K562 (cell line): Measurements from ENCODE around the gene PDE8B. TPM values are rescaled to one million over a fixed set of nuclear protein-coding genes. Genes with fewer than 3 reads are reported as not detected.

Source experiments
- ATAC-seq: fragments of 200-7000 bp; cut with Tn5 transposase; 3 replicates; pipeline ENCODE4 v1.9.1; 2020; ENCODE audit warnings: moderate library complexity
- BruUV-seq: library from RNA; stranded (reverse); fragments of 400-500 nt; replicated peaks from 2 replicates; lab custom pipeline; 2021; lab: Mats Ljungman, UMichigan
- CTCF ChIA-PET: fragments of 300-600 bp; formaldehyde crosslinking; extraction: SDS; loops from one replicate; lab custom pipeline; 2021; ENCODE audit warnings: low intra/inter-chr PET ratio; lab: Yijun Ruan, JAX
- POLR2A ChIA-PET: fragments of 300-600, 350-650 bp; sonication (Branson Sonifier 250); formaldehyde crosslinking; extraction: SDS; loops from one replicate; lab custom pipeline; 2021; ENCODE audit warnings: antibody characterized with exemption, inconsistent platforms; lab: Yijun Ruan, JAX
- DNase-seq, 4 experiments: peaks; one replicate each; pipeline versions ENCODE4 v3.0.0 to v3.0.0-alpha.2; 2011 to 2018; ENCODE audit warnings: low spot score in 3 of 4, mixed read lengths in 3 of 4; ENCODE audit errors: extremely low read depth in 1 of 4
- FAIRE-seq: peaks from 2 replicates; lab custom pipeline; 2011; peaks lifted over from hg19 to GRCh38; lab: Jason Lieb, UNC
- H2AFZ ChIP-seq: 2 replicates; pipeline ENCODE4 v1.6.0; 2011; ENCODE audit warnings: low read depth, low read length, control low read depth, inconsistent platforms
- H3K27ac ChIP-seq: fragments of 200-600 bp; 3 replicates; pipeline ENCODE4 v1.8.0; 2011; ENCODE audit warnings: low read depth, mild to moderate bottlenecking, control low read depth, inconsistent platforms, low read length, moderate library complexity, mixed read lengths; ENCODE audit errors: extremely low read depth
- H3K27me3 ChIP-seq, 2 experiments: fragments of 300-600 bp in 1 of 2; 2 replicates in 1 of 2; 3 replicates in 1 of 2; pipeline versions ENCODE4 v1.6.0 to v1.8.0; 2011; ENCODE audit warnings: inconsistent platforms in 2 of 2, low read length in 2 of 2, mild to moderate bottlenecking in 1 of 2, mixed read lengths in 1 of 2, moderate library complexity in 1 of 2; ENCODE audit not compliant: control insufficient read depth in 2 of 2, insufficient read depth in 2 of 2
- H3K36me3 ChIP-seq: fragments of 300-600 bp; 3 replicates; pipeline ENCODE4 v1.8.0; 2011; ENCODE audit warnings: mild to moderate bottlenecking, low read length, inconsistent platforms; ENCODE audit not compliant: control insufficient read depth, insufficient read depth
- H3K4me1 ChIP-seq, 2 experiments: fragments of 200-600 bp in 1 of 2; replicated peaks in 1 of 2; 2 replicates in 1 of 2; 3 replicates in 1 of 2; pipeline versions ENCODE4 v1.5.1 to v1.8.0; 2011; ENCODE audit warnings: inconsistent platforms in 2 of 2, low read length in 2 of 2, mild to moderate bottlenecking in 1 of 2, mixed read lengths in 1 of 2, moderate library complexity in 1 of 2; ENCODE audit not compliant: control insufficient read depth in 2 of 2, insufficient read depth in 2 of 2
- H3K4me2 ChIP-seq: 2 replicates; pipeline ENCODE4 v1.6.1; 2011; ENCODE audit warnings: low read length, control low read depth, inconsistent platforms, mixed read lengths; ENCODE audit not compliant: insufficient read depth
- H3K4me3 ChIP-seq: fragments of 200-600 bp; sonication (generic), shearing (Covaris generic); 2 replicates; pipeline ENCODE4 v1.5.1; 2016; ENCODE audit warnings: control low read depth, inconsistent platforms
- H3K79me2 ChIP-seq: fragments of 200-600 bp; 3 replicates; pipeline ENCODE4 v1.8.0; 2011; ENCODE audit warnings: low read length, inconsistent platforms; ENCODE audit not compliant: control insufficient read depth, insufficient read depth
- H3K9ac ChIP-seq, 2 experiments: 2 replicates each; pipeline versions ENCODE4 v1.6.0 to v1.6.1; 2011; ENCODE audit warnings: low read depth in 2 of 2, low read length in 2 of 2, control low read depth in 1 of 2, inconsistent platforms in 1 of 2, mild to moderate bottlenecking in 1 of 2, mixed read lengths in 1 of 2; ENCODE audit not compliant: insufficient read depth in 1 of 2
- H3K9me1 ChIP-seq: one replicate; pipeline ENCODE4 v1.6.0; 2011; ENCODE audit warnings: inconsistent platforms, mild to moderate bottlenecking, low read length, moderate library complexity; ENCODE audit not compliant: control insufficient read depth, insufficient read depth
- H3K9me3 ChIP-seq: replicated peaks from 2 replicates; pipeline ENCODE4 v1.5.1; 2011; ENCODE audit warnings: low read depth, low read length, inconsistent platforms; ENCODE audit not compliant: control insufficient read depth, insufficient read depth
- H4K20me1 ChIP-seq: replicated peaks from 2 replicates; pipeline ENCODE4 v1.6.1; 2011; ENCODE audit warnings: low read length, inconsistent platforms, mixed read lengths; ENCODE audit not compliant: control insufficient read depth, insufficient read depth
- EHMT2 ChIP-seq: fragments of 450-650 bp; IDR thresholded peaks from 2 replicates; pipeline ENCODE4 v1.6.1; 2018; ENCODE audit warnings: antibody characterized with exemption
- FIP1L1 ChIP-seq: fragments of 200-400 bp; formaldehyde crosslinking; IDR thresholded peaks from 2 replicates; pipeline ENCODE4 v1.6.1; 2018; ENCODE audit warnings: mild to moderate bottlenecking, low read depth, low read length; ENCODE audit not compliant: poor library complexity, severe bottlenecking
- NCOA6 ChIP-seq: fragments of 450-650 bp; IDR thresholded peaks from 2 replicates; pipeline ENCODE4 v1.6.1; 2017; ENCODE audit warnings: mild to moderate bottlenecking
- RBM25 ChIP-seq: fragments of 200-400 bp; formaldehyde crosslinking; IDR thresholded peaks from 2 replicates; pipeline ENCODE4 v1.6.1; 2018; ENCODE audit warnings: low read length, low read depth, moderate library complexity; ENCODE audit not compliant: severe bottlenecking
- ZNF146 ChIP-seq: IDR thresholded peaks from one replicate; pipeline ENCODE4 v1.6.1; 2018; ENCODE audit warnings: missing compliant biosample characterization; ENCODE audit not compliant: unreplicated experiment
- ZNF274 ChIP-seq: IDR thresholded peaks from 2 replicates; pipeline ENCODE4 v1.6.1; 2011; ENCODE audit warnings: low read depth, mild to moderate bottlenecking, low read length, moderate library complexity, borderline replicate concordance
- WGBS: fragments of 100-300 bp; shearing (Covaris generic); methylation state at CpG from one replicate; pipeline ENCODE4 v1.1.6; 2016; ENCODE audit warnings: low coverage, mixed read lengths; ENCODE audit not compliant: insufficient coverage; ENCODE audit errors: missing lambda C conversion rate; 5-methylcytosine and 5-hydroxymethylcytosine counted together
- in situ Hi-C: fragments of 300-500 bp; cut with MboI; formaldehyde crosslinking; loops from 4 replicates; pipeline ENCODE4 v1.15.0; 2018; ENCODE audit warnings: inconsistent platforms, mixed read lengths
- intact Hi-C: fragments of 100-400 bp; cut with micrococcal nuclease; formaldehyde crosslinking; loops from 2 replicates; pipeline ENCODE4 v1.14.2; 2022
- polyA plus RNA-seq, 8 experiments: library from polyadenylated mRNA; depleted of rRNA in 4 of 8; stranded (reverse) in 5 of 8; unstranded in 3 of 8; fragments of >200 nt; fragmentation: Nextera tagmentation in 2 of 8; fragmentation: Illumina TruSeq in 1 of 8; extraction: Ambion mirVana in 2 of 8; extraction: Trizol in 1 of 8; gene quantifications; 2 replicates each; pipeline versions ENCODE4 v1.2.1 to v1.2.3, GENCODE V29; 2011 to 2014; ENCODE audit warnings: inconsistent platforms in 1 of 8, missing spikeins in 1 of 8
- total RNA-seq, 7 experiments: library from RNA; depleted of rRNA in 6 of 7; stranded (reverse); fragments of >200 nt in 6 of 7; fragmentation: Illumina TruSeq in 2 of 7; extraction: Trizol in 2 of 7; gene quantifications; 2 replicates each; pipeline versions ENCODE4 v1.2.1 to v1.2.3, GENCODE V29; 2011 to 2021; ENCODE audit warnings: low replicate concordance in 1 of 7

The PDE8B gene
- total and polyA plus RNA-seq, 9 of the 15 experiments (the other 6 are each of a cell fraction or from before 2014, with no cell fraction given): 0.15 to 0.28 TPM; not detected in 7

DNA sequence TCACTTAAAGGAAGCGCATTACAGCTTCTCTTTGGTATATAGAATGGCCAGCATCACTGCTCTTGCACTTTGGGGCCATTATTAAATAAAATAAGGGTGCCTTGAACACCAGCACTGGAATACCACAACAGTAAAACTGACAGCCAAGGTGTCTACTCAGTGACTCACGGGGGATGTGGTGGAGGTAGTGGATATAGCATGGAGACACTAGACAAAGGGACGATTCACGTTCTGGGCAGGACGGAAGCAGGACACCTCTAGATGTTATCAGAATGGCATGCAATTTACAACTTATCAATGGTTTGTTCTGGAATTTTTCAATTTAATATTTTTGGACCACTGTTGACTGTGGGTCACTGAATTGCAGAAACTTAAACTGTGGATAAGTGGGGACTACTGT, 32.9 kb upstream of the PDE8B start:
- in situ Hi-C loops: no loop called here
- no peak for TF ChIP-seq ZNF274
- no peak for TF ChIP-seq NCOA6
- no peak for TF ChIP-seq RBM25
- no peak for TF ChIP-seq EHMT2
- TF ChIP-seq ZNF146 (CRISPR knock-in tag): no peak
- no peak for TF ChIP-seq FIP1L1
- ChIA-PET CTCF (no interaction called here), POLR2A (no interaction called here)
- 0% methylated on average over 5 of the region's 5 CpGs for WGBS
- Histone ChIP-seq H3K4me3 (no peak overlapping the region), H3K27ac (no peak overlapping the region), H4K20me1 (0 out of 2 replicates have a peak, but pooled peaks cover 4% of the 10 kb centered on the region), H3K79me2 (no peaks in the 10 kb centered on the region), H3K9me1 (no peaks in the 10 kb centered on the region), H3K27me3 (peaks cover 16 to 51% of the 10 kb centered on the region in 2 experiments; a peak in 4 of 5 replicates), H3K4me2 (no peak overlapping the region), H3K4me1 (peaks cover 0 to 10% of the 10 kb centered on the region in 2 experiments; a peak in 2 of 5 replicates), H3K9me3 (no peaks in the 10 kb centered on the region), H2AFZ (no peak overlapping the region), H3K36me3 (no peaks in the 10 kb centered on the region), H3K9ac (no peak overlapping the region)
- DNase-seq (no peak), FAIRE-seq (no peak), ATAC-seq (no peak)
- no TSS peak for BruUV-seq
- intact Hi-C loops: no loop called here
